Dedifferentiated amniotic fluid mesenchymal stem cell (primary cell): ENCODE measurements around the gene ANXA5.

Experiments
- DNase-seq: peaks from one replicate; pipeline ENCODE4 v3.0.0-alpha.2; 2016; ENCODE audit errors: extremely low spot score

Gene ANXA5

DNA sequence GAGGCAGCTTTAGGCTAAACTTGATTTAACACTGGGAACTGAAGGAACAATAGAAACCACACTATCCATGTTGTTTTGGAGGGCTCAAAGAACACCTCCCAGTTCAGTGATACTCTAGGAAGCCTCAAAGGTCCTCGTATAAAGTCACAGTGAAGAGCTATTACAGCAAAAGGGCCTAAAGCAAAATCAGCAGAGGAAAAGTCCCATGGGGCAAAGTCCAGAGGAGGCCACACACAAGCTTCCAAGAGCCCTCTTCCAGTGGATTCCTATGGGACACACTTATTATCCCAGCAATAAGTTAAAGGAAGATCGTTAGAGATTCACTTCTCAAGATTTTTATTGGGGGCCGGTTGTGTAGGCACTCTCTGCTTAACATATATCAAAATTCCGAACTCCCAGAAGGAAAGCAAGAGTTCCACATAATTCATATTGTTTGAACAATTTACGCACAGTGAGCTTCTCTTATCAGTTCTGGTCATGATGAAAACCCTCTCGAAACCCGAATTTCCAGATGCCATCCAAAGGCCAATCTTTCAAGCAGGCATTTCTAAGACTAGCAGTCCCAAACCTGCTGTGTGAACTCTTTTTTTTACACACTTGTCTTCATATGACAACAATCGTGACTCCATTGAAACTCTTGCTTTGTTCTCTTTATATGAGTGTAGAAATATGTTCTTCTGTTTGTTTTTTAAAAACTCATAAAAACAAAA lies 53.7 kb downstream of the ANXA5 start:
- no peak for DNase-seq

DNA sequence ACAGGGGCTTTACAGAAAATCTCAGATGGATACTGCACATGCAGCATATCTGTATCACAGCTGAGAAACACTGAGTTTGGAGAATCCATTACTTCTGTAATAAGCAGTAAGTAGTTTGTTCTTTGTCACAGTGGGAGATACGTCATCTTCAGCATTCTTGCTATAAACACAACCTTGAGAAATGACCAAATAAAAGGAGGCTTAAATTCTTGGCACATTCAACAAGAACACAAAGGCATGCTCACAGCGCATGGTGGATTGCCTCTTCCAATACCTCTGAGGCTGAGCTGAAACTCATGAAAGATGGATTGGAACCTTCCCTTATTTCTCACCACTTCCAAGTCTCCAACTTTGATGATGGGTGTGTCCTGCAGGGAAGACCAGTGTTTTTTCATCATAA lies 54.5 kb downstream of the ANXA5 start:
- DNase-seq = no peak

DNA sequence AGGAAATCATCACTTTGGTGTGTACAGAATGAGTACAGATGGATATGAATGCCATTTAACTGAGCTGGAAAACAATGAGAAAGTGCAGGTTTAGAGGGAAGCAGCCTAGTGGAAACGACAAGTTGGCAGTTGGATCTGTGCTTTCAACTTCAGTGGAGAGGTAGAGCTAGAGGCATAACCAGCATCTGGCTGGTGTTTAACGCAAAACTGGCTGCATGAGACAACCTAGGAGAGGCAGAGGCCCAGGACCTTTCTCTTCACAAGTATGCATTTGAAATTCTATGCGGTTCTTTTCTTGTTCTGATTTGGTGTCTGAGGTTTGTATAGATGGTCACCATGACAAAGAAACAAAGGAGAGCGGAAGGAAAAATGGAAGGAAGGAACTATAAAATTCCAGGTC lies 63.1 kb downstream of the ANXA5 start:
- no peak for DNase-seq

DNA sequence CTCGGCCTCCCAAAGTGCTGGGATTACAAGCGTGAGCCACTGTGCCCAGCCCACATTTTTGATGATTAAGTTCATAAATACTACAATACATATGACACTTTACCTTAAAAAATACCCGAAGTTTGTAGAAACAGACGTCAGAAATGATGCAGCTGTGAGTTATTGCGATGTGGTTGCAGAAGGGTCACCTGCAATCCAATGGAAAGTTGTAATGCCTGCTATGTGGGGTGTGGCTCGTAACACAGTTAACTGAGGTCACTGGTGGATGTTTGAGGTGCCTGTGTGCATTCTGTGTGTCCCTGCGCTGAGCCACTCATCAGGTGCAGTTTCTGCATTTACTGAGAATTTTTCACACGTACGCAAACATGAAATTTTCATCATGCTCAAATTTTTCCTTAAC lies 64.1 kb downstream of the ANXA5 start:
- DNase-seq = no peak
